ENCODE data around the gene SLC25A26. TPM values are rescaled to one million over a fixed set of nuclear protein-coding genes. Genes with fewer than 3 reads are reported as not detected.

SLC25A26 gene
- total and polyA plus RNA-seq, 2 of the 13 experiments (the other 11 are each of a cell fraction or from before 2014, with no cell fraction given): 23.1 to 32.7 TPM

GRCh38 chr3:66253790-66254620, 33.2 kb downstream of the SLC25A26 start (continued):
- TF ChIP-seq REST (IDR thresholded peaks at IDR 0.05; ENCODE audit: borderline replicate concordance in 1 of 2, low read depth in 1 of 2, low read length in 2 of 2): no peak
- TF ChIP-seq ZNF367 (CRISPR knock-in tag; IDR thresholded peaks at IDR 0.05; ENCODE audit: borderline replicate concordance): no peak
- no peak for TF ChIP-seq MTA1 (CRISPR knock-in tag; IDR thresholded peaks at IDR 0.05; ENCODE audit: borderline replicate concordance)
- TF ChIP-seq RCOR2 (CRISPR knock-in tag; IDR thresholded peaks at IDR 0.05): no peak
- TF ChIP-seq ZNF225 (CRISPR knock-in tag; IDR thresholded peaks at IDR 0.05): no peak
- no peak for TF ChIP-seq ZNF747 (CRISPR knock-in tag; IDR thresholded peaks at IDR 0.05; ENCODE audit: borderline replicate concordance)
- no peak for TF ChIP-seq JUN (CRISPR knock-in tag; IDR thresholded peaks at IDR 0.05)

- 98% methylated on average over 3 of the region's 3 CpGs for WGBS (ENCODE audit: low lambda C conversion rate)
- BruUV-seq (replicated peaks): no TSS peak
- no peak for FAIRE-seq
- in situ Hi-C loops (cut with HindIII; ENCODE audit: extremely low pct_ligation_motif_present, low pct_unique_long_range_greater_than_20kb): no loop called here
- DNase-seq (ENCODE audit: low spot score): no peak
- ATAC-seq: no peak
- Histone ChIP-seq H3K79me2 (ENCODE audit: insufficient read depth, low read length) (no peaks in the 10 kb centered on the region), H4K20me1 (ENCODE audit: insufficient read depth, low read length) (0 out of 2 replicates have a peak, but pooled peaks cover 3% of the 10 kb centered on the region), H3K4me2 (ENCODE audit: low read depth, low read length) (no peak overlapping the region), H3K4me1 (ENCODE audit: insufficient read depth, low read length) (0 out of 2 replicates have a peak, but pooled peaks cover 5% of the 10 kb centered on the region), H3K27me3 (ENCODE audit: control insufficient read depth in 1 of 2, insufficient read depth in 2 of 2, low read length in 2 of 2) (no peaks in the 10 kb centered on the region), H3K27ac (ENCODE audit: extremely low read length, insufficient read depth, low read length) (no peak overlapping the region), H3K4me3 (replicated peaks in 1 of 3; ENCODE audit: insufficient read depth in 1 of 3, low read depth in 2 of 3, low read length in 3 of 3) (no peak overlapping the region), H3K9ac (ENCODE audit: insufficient read depth, low read depth, low read length) (no peak overlapping the region), H3K36me3 (replicated peaks in 1 of 2; ENCODE audit: control insufficient read depth in 1 of 2, insufficient read depth in 2 of 2, low read length in 2 of 2) (peaks cover 0 to 4% of the 10 kb centered on the region in 2 experiments; a peak in 2 of 5 replicates), H3K9me3 (ENCODE audit: low read length) (no peaks in the 10 kb centered on the region), H2AFZ (ENCODE audit: low read length) (no peak overlapping the region)
- ChIA-PET CTCF (ENCODE audit: low intra/inter-chr PET ratio, low total read pairs) (no interaction called here), POLR2A (no interaction called here)
- intact Hi-C loops (cut with micrococcal nuclease; ENCODE audit: unreplicated experiment): loop anchor here (2.0 kb wide), 1 partner anchor 567 kb away; no protein-coding TSS in a partner anchor
- no peak for TF ChIP-seq TEAD3 (CRISPR knock-in tag; optimal IDR thresholded peaks at IDR 0.05; ENCODE audit: borderline replicate concordance)
- TF ChIP-seq ZSCAN29 (CRISPR knock-in tag; conservative IDR thresholded peaks at IDR 0.05): no peak
- TF ChIP-seq NFAT5 (CRISPR knock-in tag; IDR thresholded peaks at IDR 0.05): no peak
- TF ChIP-seq ZNF441 (CRISPR knock-in tag; IDR thresholded peaks at IDR 0.05; ENCODE audit: borderline replicate concordance): no peak
- TF ChIP-seq HMG20B (CRISPR knock-in tag; conservative IDR thresholded peaks at IDR 0.05): no peak
- no peak for TF ChIP-seq ZNF737 (CRISPR knock-in tag; IDR thresholded peaks at IDR 0.05; ENCODE audit: borderline replicate concordance)
- no peak for TF ChIP-seq ZFAT (CRISPR knock-in tag; conservative IDR thresholded peaks at IDR 0.05)
These were observed 35.1 kb downstream of the SLC25A26 start for GRCh38 chr3:66255865-66256264.
